GM10847 (cell line): Measurements from ENCODE around the gene GRHPR.

Experiments used
- POLR2A ChIP-seq: IDR thresholded peaks from 2 replicates; pipeline ENCODE4 v1.6.1; 2011; ENCODE audit not compliant: insufficient read length; ENCODE audit errors: extremely low read depth

GRHPR gene

DNA sequence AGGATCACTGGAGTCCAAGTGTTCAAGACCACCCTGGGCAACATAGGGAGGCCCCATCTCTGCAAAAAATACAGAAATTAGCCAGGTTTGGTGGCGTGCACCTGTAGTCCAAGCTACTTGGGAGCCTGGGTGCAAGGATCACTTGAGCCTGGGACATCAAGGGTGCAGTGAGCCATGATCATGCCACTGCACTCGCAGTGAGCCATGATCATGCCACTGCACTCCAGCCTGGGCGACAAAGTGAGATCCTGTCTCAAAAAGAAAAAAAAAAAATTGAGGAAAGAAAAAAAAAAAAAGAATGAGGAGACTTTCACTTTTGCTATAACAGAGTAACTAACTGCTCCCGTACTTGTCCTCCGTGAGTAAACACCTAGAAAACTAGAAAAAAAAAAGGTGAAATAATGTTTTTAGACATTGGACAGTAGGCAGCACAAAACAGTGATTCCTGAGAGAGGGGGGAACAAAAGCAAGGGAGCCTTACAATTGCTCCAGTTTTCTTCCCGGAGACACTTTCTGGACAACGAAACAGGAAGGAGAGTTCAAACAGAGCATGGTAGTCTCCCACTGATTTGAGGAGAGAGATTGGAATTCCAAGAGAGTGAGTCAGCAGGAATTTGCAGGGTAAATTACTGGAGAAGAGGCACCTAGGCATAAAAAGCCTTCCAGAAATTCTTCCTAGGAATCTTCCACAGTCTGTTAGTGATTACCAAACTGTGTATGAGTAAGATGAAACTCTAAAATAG lies 49.6 kb downstream of the GRHPR start:
- no peak for TF ChIP-seq POLR2A

- TF ChIP-seq POLR2A: no peak
Observed at GRCh38 chr9:37474438-37474837, 51.9 kb downstream of the GRHPR start.

DNA sequence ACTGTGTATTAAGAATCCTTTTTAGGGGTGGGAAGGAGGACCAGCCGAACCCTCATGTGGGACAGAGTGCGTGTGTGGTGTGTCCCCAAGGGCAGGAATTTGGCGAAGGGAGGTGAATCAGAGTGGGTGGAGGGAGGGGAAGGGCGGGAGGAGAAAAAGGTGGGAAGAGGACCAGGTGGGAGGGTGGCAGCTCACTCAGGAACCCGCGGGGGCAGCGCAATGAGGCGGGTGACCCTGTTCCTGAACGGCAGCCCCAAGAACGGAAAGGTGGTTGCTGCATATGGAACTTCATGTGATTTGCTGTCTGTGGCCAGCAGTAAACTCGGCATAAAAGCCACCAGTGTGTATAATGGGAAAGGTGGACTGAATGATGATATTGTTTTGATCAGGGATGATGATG lies 54.4 kb downstream of the GRHPR start:
- TF ChIP-seq POLR2A: no peak

GRCh38 chr9:37480759-37481158 lies 58.3 kb downstream of the GRHPR start:
- TF ChIP-seq POLR2A: no peak

DNA sequence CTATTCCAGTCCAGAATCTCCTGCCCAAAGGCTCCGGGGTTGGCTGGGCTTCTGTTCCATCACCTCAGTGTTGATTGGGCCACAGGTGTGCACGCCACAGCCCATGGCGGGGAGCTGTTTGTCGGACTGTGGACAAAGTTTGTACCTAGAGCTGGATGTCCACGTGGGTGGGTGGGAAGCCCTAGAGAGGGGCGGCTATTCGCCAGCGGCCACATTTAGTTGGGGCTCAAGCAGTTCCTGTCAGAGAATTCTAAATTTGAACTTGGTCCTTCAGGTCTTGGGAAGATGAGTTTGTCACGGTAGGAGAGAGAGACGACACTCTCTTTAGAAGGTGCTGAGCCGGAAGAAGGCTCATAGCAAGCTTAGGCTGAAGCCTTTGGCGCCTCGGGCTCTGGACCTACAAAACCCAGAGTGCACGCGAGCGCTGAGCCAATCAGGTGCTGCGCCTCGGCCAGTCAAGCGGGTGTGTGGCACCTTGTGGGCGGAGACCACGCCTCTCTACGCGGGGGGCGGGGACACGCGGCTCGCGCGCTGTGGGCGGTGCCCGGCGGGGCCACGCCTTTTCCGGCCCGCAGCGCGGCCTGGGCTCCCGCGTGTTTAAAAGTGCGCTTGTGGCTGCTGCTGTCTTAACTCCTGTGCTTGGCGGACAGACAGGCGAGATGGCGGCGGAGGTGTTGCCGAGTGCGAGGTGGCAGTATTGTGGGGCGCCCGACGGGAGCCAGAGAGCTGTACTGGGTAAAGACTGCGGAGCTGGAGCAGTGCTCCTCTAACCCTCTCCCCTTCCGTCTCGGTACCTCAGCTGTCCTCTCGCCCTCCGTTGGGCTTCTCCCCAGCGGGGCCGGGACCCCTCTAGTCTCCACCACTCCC lies 63.1 kb downstream of the GRHPR start, which contains the start of gene POLR1E:
Gene POLR1E, plus strand, starts transcription at position 560 of the 867 bp plus-strand sequence. Its CDS starts 100 bp downstream, at position 660.
- peak; percentile 93 for TF ChIP-seq POLR2A

- TF ChIP-seq POLR2A: no peak
Observed at GRCh38 chr9:37486256-37486615, 63.7 kb downstream of the GRHPR start.
